Measurements from ENCODE around the gene RARRES2. TPM values are rescaled to one million over a fixed set of nuclear protein-coding genes. Genes with fewer than 3 reads are reported as not detected.
A peak's percentile ranks its signal among the peaks of the same experiment; 100 is the strongest.

The RARRES2 gene
- total RNA-seq, 1 donor from 2014 or later: 0.86 TPM

- peak overlapping the region; percentile 75 for H3K4me3 Mint-ChIP-seq (ENCODE audit: unreplicated experiment)
- H3K4me1 Mint-ChIP-seq (ENCODE audit: low read depth, unreplicated experiment): peaks cover 55% of the 10 kb centered on the region
- peak overlapping the region; percentile 91 for H3K27ac Mint-ChIP-seq (ENCODE audit: unreplicated experiment)
- H3K36me3 Mint-ChIP-seq (ENCODE audit: unreplicated experiment): no peaks in the 10 kb centered on the region
- no peak for TF ChIP-seq CTCF (IDR thresholded peaks at IDR 0.05; ENCODE audit: partially characterized antibody, unreplicated experiment)
- H3K27me3 Mint-ChIP-seq (ENCODE audit: unreplicated experiment): peaks cover 14% of the 10 kb centered on the region
- peaks cover 21% of the 10 kb centered on the region for H3K9me3 Mint-ChIP-seq (ENCODE audit: unreplicated experiment)
- no peak for DNase-seq
These were observed 41.4 kb upstream of the RARRES2 start for GRCh38 chr7:150382844-150383225.

GRCh38 chr7:150382123-150382843 is 40.9 kb upstream of the RARRES2 start:
- Mint-ChIP-seq H3K4me3 (ENCODE audit: unreplicated experiment) (peak overlapping the region; percentile 75), H3K27ac (ENCODE audit: unreplicated experiment) (peak overlapping the region; percentile 91), H3K27me3 (ENCODE audit: unreplicated experiment) (peaks cover 14% of the 10 kb centered on the region), H3K9me3 (ENCODE audit: unreplicated experiment) (peaks cover 22% of the 10 kb centered on the region), H3K4me1 (ENCODE audit: low read depth, unreplicated experiment) (peaks cover 57% of the 10 kb centered on the region), H3K36me3 (ENCODE audit: unreplicated experiment) (no peaks in the 10 kb centered on the region)
- TF ChIP-seq CTCF (IDR thresholded peaks at IDR 0.05; ENCODE audit: partially characterized antibody, unreplicated experiment): no peak
- DNase-seq: no peak

- peaks cover 19% of the 10 kb centered on the region for H3K9me3 Mint-ChIP-seq (ENCODE audit: unreplicated experiment)
- no peak for TF ChIP-seq CTCF (IDR thresholded peaks at IDR 0.05; ENCODE audit: partially characterized antibody, unreplicated experiment)
- H3K36me3 Mint-ChIP-seq (ENCODE audit: unreplicated experiment): no peaks in the 10 kb centered on the region
- H3K4me3 Mint-ChIP-seq (ENCODE audit: unreplicated experiment): peak overlapping the region; percentile 75
- no peak overlapping the region for H3K27ac Mint-ChIP-seq (ENCODE audit: unreplicated experiment)
- H3K27me3 Mint-ChIP-seq (ENCODE audit: unreplicated experiment): peaks cover 14% of the 10 kb centered on the region
- no peak for DNase-seq
- peaks cover 55% of the 10 kb centered on the region for H3K4me1 Mint-ChIP-seq (ENCODE audit: low read depth, unreplicated experiment)
These were observed 40.3 kb upstream of the RARRES2 start for GRCh38 chr7:150381785-150382122.

GRCh38 chr7:150381096-150381495 is 39.7 kb upstream of the RARRES2 start:
- no peak for DNase-seq

More at GRCh38 chr7:150381096-150381495, 39.7 kb upstream of the RARRES2 start:
- Mint-ChIP-seq H3K9me3 (ENCODE audit: unreplicated experiment) (peaks cover 18% of the 10 kb centered on the region), H3K27me3 (ENCODE audit: unreplicated experiment) (peaks cover 14% of the 10 kb centered on the region), H3K4me3 (ENCODE audit: unreplicated experiment) (peak overlapping the region; percentile 97), H3K27ac (ENCODE audit: unreplicated experiment) (peak overlapping the region; percentile 76), H3K4me1 (ENCODE audit: low read depth, unreplicated experiment) (peaks cover 53% of the 10 kb centered on the region), H3K36me3 (ENCODE audit: unreplicated experiment) (no peaks in the 10 kb centered on the region)
- TF ChIP-seq CTCF (IDR thresholded peaks at IDR 0.05; ENCODE audit: partially characterized antibody, unreplicated experiment): no peak

Data from glutamatergic neuron (in vitro differentiated cells).